Measurements from ENCODE around the gene L3MBTL3. TPM values are rescaled to one million over a fixed set of nuclear protein-coding genes. Genes with fewer than 3 reads are reported as not detected.
"Not testable (repeated sequence)": the region's sequence is repeated elsewhere in the genome, so short reads cannot be mapped to it uniquely, and the experiment has no call there.

Gene L3MBTL3
- total and polyA plus RNA-seq, 2 experiments from 2014 or later, result 8.7 to 11.2 TPM

DNA sequence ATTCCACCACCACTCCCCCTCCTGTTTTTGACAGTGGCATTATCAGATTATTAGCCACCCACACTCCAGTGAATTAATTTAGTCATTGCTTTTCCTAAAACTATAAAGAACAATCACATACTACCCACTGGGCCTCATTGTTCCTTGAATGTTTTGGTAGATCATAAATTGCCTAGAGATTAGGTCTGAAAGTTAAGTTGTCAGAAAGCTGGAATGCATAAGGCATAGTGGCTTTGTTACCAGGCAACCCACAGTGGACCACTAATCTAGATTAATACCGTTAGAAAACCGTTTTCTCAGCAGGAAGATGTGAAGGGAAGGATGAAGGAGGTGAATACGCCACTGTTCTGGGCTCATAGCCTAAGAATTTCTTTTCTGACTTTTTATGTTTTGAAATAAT lies 128.7 kb downstream of the L3MBTL3 start (continued):
- TF ChIP-seq, protein P1, sequence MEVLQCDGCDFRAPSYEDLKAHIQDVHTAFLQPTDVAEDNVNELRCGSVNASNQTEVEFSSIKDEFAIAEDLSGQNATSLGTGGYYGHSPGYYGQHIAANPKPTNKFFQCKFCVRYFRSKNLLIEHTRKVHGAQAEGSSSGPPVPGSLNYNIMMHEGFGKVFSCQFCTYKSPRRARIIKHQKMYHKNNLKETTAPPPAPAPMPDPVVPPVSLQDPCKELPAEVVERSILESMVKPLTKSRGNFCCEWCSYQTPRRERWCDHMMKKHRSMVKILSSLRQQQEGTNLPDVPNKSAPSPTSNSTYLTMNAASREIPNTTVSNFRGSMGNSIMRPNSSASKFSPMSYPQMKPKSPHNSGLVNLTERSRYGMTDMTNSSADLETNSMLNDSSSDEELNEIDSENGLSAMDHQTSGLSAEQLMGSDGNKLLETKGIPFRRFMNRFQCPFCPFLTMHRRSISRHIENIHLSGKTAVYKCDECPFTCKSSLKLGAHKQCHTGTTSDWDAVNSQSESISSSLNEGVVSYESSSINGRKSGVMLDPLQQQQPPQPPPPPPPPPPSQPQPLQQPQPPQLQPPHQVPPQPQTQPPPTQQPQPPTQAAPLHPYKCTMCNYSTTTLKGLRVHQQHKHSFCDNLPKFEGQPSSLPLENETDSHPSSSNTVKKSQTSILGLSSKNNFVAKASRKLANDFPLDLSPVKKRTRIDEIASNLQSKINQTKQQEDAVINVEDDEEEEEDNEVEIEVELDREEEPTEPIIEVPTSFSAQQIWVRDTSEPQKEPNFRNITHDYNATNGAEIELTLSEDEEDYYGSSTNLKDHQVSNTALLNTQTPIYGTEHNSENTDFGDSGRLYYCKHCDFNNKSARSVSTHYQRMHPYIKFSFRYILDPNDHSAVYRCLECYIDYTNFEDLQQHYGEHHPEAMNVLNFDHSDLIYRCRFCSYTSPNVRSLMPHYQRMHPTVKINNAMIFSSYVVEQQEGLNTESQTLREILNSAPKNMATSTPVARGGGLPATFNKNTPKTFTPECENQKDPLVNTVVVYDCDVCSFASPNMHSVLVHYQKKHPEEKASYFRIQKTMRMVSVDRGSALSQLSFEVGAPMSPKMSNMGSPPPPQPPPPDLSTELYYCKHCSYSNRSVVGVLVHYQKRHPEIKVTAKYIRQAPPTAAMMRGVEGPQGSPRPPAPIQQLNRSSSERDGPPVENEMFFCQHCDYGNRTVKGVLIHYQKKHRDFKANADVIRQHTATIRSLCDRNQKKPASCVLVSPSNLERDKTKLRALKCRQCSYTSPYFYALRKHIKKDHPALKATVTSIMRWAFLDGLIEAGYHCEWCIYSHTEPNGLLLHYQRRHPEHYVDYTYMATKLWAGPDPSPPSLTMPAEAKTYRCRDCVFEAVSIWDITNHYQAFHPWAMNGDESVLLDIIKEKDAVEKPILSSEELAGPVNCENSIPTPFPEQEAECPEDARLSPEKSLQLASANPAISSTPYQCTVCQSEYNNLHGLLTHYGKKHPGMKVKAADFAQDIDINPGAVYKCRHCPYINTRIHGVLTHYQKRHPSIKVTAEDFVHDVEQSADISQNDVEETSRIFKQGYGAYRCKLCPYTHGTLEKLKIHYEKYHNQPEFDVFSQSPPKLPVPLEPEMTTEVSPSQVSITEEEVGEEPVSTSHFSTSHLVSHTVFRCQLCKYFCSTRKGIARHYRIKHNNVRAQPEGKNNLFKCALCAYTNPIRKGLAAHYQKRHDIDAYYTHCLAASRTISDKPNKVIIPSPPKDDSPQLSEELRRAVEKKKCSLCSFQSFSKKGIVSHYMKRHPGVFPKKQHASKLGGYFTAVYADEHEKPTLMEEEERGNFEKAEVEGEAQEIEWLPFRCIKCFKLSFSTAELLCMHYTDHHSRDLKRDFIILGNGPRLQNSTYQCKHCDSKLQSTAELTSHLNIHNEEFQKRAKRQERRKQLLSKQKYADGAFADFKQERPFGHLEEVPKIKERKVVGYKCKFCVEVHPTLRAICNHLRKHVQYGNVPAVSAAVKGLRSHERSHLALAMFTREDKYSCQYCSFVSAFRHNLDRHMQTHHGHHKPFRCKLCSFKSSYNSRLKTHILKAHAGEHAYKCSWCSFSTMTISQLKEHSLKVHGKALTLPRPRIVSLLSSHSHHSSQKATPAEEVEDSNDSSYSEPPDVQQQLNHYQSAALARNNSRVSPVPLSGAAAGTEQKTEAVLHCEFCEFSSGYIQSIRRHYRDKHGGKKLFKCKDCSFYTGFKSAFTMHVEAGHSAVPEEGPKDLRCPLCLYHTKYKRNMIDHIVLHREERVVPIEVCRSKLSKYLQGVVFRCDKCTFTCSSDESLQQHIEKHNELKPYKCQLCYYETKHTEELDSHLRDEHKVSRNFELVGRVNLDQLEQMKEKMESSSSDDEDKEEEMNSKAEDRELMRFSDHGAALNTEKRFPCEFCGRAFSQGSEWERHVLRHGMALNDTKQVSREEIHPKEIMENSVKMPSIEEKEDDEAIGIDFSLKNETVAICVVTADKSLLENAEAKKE (CRISPR knock-in tag; IDR thresholded peaks at IDR 0.05), result no peak
- no peak for TF ChIP-seq POLR2AphosphoS5 (IDR thresholded peaks at IDR 0.05; ENCODE audit: low read depth)
- no peak for TF ChIP-seq CREB1 (CRISPR knock-in tag; IDR thresholded peaks at IDR 0.05; ENCODE audit: low read depth)
- TF ChIP-seq, protein P2, sequence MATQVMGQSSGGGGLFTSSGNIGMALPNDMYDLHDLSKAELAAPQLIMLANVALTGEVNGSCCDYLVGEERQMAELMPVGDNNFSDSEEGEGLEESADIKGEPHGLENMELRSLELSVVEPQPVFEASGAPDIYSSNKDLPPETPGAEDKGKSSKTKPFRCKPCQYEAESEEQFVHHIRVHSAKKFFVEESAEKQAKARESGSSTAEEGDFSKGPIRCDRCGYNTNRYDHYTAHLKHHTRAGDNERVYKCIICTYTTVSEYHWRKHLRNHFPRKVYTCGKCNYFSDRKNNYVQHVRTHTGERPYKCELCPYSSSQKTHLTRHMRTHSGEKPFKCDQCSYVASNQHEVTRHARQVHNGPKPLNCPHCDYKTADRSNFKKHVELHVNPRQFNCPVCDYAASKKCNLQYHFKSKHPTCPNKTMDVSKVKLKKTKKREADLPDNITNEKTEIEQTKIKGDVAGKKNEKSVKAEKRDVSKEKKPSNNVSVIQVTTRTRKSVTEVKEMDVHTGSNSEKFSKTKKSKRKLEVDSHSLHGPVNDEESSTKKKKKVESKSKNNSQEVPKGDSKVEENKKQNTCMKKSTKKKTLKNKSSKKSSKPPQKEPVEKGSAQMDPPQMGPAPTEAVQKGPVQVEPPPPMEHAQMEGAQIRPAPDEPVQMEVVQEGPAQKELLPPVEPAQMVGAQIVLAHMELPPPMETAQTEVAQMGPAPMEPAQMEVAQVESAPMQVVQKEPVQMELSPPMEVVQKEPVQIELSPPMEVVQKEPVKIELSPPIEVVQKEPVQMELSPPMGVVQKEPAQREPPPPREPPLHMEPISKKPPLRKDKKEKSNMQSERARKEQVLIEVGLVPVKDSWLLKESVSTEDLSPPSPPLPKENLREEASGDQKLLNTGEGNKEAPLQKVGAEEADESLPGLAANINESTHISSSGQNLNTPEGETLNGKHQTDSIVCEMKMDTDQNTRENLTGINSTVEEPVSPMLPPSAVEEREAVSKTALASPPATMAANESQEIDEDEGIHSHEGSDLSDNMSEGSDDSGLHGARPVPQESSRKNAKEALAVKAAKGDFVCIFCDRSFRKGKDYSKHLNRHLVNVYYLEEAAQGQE (IDR thresholded peaks at IDR 0.05; ENCODE audit: unreplicated experiment), result no peak
- no peak for TF ChIP-seq ZNF331 (CRISPR knock-in tag; IDR thresholded peaks at IDR 0.05; ENCODE audit: low read depth)
- no peak for TF ChIP-seq JUNB (IDR thresholded peaks at IDR 0.05; ENCODE audit: unreplicated experiment)

DNA sequence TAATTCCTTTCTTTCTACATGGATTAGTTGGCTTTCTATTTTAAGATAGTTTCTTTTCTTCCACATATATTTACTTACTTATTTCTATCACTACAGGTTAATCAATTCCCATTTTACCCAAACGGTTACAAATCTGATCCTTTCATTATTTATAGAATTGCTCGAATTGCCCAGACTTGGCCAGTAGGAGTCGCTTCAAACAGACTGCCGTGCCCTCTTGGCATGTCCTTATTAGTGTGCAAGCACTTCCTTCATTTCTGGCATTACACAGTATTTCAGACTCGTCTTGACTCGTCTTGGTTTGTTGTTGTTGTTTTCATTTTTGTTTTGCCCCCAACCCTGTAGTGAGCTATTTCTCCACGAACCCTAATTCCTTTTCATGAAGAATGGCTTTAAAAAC lies 129.8 kb downstream of the L3MBTL3 start:
- no peaks in the 10 kb centered on the region for H4K20me1 ChIP-seq (replicated peaks; ENCODE audit: insufficient read depth)
- H3K36me3 ChIP-seq (ENCODE audit: insufficient read depth), result no peaks in the 10 kb centered on the region
- H3K36me3 Mint-ChIP-seq (ENCODE audit: low read depth), result peaks cover 6% of the 10 kb centered on the region; the same call in 1 of the 3 replicates
- no peaks in the 10 kb centered on the region for H3K27me3 Mint-ChIP-seq (ENCODE audit: insufficient read depth, low read depth, poor library complexity)
- no peak overlapping the region for H3K4me3 ChIP-seq
- no peak overlapping the region for H3K4me2 ChIP-seq
- H2AFZ ChIP-seq, result no peak overlapping the region
- TF ChIP-seq NANOG (IDR thresholded peaks at IDR 0.05; ENCODE audit: borderline replicate concordance) (no peak), EZH2phosphoT487 (IDR thresholded peaks at IDR 0.05; ENCODE audit: unreplicated experiment) (no peak)
- TF ChIP-seq, protein P3, sequence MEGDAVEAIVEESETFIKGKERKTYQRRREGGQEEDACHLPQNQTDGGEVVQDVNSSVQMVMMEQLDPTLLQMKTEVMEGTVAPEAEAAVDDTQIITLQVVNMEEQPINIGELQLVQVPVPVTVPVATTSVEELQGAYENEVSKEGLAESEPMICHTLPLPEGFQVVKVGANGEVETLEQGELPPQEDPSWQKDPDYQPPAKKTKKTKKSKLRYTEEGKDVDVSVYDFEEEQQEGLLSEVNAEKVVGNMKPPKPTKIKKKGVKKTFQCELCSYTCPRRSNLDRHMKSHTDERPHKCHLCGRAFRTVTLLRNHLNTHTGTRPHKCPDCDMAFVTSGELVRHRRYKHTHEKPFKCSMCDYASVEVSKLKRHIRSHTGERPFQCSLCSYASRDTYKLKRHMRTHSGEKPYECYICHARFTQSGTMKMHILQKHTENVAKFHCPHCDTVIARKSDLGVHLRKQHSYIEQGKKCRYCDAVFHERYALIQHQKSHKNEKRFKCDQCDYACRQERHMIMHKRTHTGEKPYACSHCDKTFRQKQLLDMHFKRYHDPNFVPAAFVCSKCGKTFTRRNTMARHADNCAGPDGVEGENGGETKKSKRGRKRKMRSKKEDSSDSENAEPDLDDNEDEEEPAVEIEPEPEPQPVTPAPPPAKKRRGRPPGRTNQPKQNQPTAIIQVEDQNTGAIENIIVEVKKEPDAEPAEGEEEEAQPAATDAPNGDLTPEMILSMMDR (conservative IDR thresholded peaks at IDR 0.05; ENCODE audit: low read depth in 2 of 2), result peak; percentile 75
- DNase-seq (ENCODE audit: low spot score), result peak; percentile 53
- H3K27me3 ChIP-seq (ENCODE audit: insufficient read depth), result no peaks in the 10 kb centered on the region
- no peaks in the 10 kb centered on the region for H3K4me1 ChIP-seq (ENCODE audit: insufficient read depth)
- no peaks in the 10 kb centered on the region; the same call in 2 of the 3 replicates for H3K4me1 Mint-ChIP-seq
- H3F3A ChIP-seq (replicated peaks; ENCODE audit: low read depth), result no peaks in the 10 kb centered on the region
- H3K9me2 ChIP-seq (ENCODE audit: insufficient read depth), result no peaks in the 10 kb centered on the region
- no peak overlapping the region for H3K4me3 Mint-ChIP-seq
- H3K27ac Mint-ChIP-seq, result no peak overlapping the region
- H3K27ac ChIP-seq (ENCODE audit: low read depth), result no peak overlapping the region
- ATAC-seq, result no peak
- H3K79me2 ChIP-seq (replicated peaks; ENCODE audit: insufficient read depth), result no peaks in the 10 kb centered on the region
- H3K9me3 Mint-ChIP-seq, result no peaks in the 10 kb centered on the region

DNA sequence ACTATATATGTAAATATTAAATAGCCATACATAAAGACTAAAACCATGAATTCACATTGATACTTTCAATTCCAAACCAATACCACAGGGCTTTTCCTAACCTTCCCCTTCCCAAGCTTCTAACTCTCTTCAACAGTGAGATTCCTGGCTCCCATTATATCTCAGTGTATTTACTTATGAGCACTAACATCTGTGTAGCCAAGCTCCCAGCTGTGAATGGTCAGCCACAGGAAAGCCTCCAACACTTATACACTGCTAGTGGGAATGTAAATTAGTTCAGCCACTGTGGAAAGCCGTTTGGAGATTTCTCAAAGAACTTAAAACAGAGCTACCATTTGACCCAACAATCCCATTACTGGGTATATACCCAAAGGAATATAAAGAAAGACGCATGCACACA lies 130.6 kb downstream of the L3MBTL3 start:
- not testable (repeated sequence) for H3K4me2 ChIP-seq; H3K27me3 ChIP-seq (ENCODE audit: insufficient read depth); H3K79me2 ChIP-seq (replicated peaks; ENCODE audit: insufficient read depth); H3F3A ChIP-seq (replicated peaks; ENCODE audit: low read depth); H3K27me3 Mint-ChIP-seq (ENCODE audit: insufficient read depth, low read depth, poor library complexity); H3K27ac ChIP-seq (ENCODE audit: low read depth); H3K36me3 ChIP-seq (ENCODE audit: insufficient read depth); H3K4me1 Mint-ChIP-seq; DNase-seq (ENCODE audit: low spot score); H3K4me3 ChIP-seq; H3K9me2 ChIP-seq (ENCODE audit: insufficient read depth); ATAC-seq; H3K4me3 Mint-ChIP-seq; H3K36me3 Mint-ChIP-seq (ENCODE audit: low read depth); H2AFZ ChIP-seq; H3K4me1 ChIP-seq (ENCODE audit: insufficient read depth); H3K9me3 Mint-ChIP-seq; H3K27ac Mint-ChIP-seq; H4K20me1 ChIP-seq (replicated peaks; ENCODE audit: insufficient read depth)

Data from GM23338 (cell line).